Measurements from ENCODE around the gene CRB2. TPM values are rescaled to one million over a fixed set of nuclear protein-coding genes. Genes with fewer than 3 reads are reported as not detected.
A peak's percentile ranks its signal among the peaks of the same experiment; 100 is the strongest.
"Not testable (repeated sequence)": the region's sequence is repeated elsewhere in the genome, so short reads cannot be mapped to it uniquely, and the experiment has no call there.

Gene CRB2
- total RNA-seq, 2 donors from 2014 or later: 0.92 to 1.1 TPM

DNA sequence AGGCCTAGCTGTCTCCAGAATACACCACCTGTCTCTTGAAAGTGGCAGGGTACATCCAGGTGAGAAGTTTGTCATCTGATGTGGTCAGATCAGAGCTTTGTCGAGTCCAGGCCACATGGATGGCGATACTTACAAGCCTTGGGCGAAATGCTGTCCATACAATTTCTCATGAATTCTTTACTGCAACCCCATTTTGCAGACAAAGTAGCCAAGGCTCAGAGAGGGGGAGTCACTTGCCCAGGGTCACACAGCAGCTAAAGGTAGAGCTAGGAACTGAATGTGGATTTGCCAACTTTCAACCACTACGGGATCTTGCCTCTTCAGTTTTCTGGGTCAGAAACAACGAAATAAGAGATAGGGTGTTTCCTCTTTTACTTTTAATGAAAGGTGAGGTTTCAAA lies 35.2 kb downstream of the CRB2 start:
- DNase-seq: no peak
- intact Hi-C loops (cut with DNase I, micrococcal nuclease): no loop called here
- ATAC-seq: no peak

DNA sequence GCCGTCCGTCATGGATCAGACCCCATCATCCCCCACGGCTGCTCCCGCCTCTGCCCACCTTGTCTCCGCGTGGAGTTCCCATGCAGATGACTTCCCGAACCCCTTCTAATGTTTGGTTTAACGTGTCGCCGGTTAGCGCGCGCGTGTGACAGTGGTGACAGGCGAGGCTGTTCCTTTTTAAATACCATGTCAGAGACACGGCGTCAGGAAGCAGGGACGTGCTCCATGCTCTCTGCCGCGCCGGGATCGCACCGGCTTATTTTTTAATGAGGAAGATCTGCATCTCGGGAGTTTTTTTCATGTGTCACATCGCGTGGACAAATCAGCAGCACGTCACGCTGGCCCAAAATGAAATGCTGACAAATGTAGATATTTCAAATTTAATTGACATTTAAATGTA lies 35.9 kb downstream of the CRB2 start:
- intact Hi-C loops (cut with DNase I, micrococcal nuclease): no loop called here
- ATAC-seq (no peak), DNase-seq (no peak)

DNA sequence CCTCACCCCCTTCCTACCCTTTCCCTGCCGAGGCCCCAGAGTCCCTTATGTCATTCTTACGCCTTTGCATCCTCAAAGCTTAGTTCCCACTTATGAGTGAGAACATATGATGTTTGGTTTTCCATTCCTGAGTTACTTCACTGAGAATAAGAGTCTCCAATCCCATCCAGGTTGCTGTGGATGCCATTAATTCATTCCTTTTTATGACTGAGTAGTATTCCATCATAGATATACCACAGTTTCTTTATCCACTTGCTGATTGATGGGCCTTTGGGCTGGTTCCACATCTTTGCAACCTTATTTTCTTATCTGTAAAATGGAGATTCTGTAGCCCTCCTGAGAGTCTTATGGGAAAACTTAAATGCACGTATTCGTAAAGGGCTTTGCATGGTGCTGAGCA lies 36.8 kb downstream of the CRB2 start:
- no peak for DNase-seq
- intact Hi-C loops (cut with DNase I, micrococcal nuclease): no loop called here
- no peak for ATAC-seq

DNA sequence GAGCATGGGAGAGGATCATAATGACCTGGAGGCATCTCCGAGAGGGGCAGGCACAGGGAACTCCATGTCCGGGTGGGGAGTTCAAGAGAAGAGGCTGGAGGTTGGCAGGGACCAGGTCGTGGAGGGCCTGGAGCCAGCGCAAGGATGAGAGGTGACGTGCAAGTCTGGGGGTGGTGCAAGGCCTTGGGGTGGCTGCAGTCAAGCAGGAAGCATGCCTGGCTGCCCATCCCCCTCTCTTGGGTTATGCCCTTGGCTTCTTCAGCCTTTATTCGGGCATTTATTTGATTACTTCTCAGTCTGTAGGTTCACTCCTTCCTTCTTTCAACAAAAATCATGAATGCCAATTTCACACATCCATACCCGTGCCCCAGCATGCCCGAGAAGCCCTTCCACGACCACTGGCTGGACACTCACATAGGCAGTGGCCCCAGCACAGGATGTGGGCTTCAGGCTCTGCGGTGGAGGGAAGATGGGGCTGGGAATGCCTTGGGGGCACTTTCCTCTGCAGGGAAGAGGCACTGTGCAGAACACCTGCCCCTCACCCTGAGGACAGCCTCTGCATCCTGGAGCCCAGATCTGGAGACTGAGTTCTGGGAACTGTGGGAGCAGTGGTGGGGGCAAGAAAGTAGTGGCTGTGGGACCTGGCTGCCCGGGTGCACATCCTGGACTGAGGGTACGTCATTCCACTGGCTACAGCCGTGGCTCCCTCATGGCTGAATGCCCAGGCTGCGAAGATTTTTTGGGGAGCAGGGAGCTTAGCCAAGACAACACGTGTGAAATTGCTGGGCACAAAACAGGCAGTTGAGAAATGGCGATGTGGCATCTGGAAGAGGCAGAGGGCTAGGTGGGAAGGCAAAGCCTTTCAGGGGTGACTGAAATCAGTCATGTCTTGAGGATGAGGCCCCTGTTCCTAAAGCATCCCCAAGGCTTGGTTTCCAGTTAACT lies 38.6 kb downstream of the CRB2 start:
- intact Hi-C loops (cut with DNase I, micrococcal nuclease): no loop called here
- DNase-seq (no peak), ATAC-seq (no peak)

DNA sequence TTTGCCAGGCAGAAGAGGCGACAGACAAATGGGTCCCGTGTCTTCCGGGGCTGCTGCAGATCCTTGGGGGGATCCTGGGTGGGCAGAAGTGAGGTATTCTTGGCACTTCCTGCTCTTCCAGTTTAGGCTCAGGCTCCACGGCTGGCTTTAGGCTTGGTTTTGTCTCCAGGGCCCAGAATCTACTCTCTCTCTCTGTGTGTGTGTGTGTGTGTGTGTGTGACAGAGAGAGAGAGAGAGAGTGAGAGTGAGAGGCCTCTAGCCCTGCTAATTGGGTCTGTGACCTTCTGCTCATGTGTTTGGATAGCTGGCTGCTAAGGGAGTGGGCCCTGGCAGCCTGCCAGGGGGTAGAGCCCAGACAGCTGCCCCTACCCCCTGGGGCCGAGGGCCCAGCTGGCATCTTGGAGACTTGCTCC lies 39.3 kb downstream of the CRB2 start:
- DNase-seq (no peak), ATAC-seq (peak; percentile 27)
- intact Hi-C loops (cut with DNase I, micrococcal nuclease): no loop called here

DNA sequence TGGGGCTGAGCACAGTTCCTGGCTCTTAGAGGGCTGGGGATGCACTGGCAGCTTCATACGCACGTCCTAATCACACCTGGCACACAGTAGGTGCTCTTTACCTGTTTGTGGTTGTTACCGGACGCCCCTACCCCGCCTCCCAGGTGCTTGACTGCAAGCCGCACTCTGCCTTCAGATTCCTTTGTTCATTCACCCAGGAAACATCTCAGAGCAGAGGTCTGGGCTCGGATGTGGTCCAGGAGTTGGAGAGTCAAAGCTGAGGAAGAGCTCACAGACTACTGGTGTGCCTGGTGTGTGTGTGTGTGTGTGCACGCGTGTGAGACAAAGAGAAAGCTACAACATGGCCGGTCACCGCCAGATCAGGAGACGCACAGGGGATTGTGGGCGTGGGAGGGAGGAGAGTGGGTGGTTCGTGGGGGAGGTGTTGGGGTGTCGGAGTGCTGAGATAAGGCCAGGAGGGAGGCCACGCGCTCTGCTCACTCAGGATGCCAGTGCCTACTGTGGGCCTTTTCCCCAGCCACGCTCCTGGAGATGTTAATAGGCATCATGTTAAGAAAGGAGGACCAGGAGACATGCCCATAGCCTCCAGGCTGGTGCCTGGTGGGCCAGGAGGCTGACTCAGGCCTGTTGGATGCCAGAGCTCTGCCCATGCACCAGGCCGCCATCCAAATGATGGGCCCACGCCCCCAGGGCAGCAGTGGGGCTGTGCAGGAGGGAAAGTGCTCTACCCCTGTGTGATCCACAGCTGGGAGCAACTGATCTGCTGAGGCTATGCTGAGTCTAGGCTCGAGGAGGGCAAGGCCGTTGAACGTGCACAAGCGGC lies 39.9 kb downstream of the CRB2 start:
- intact Hi-C loops (cut with DNase I, micrococcal nuclease): no loop called here
- ATAC-seq: peak; percentile 8
- DNase-seq: no peak

DNA sequence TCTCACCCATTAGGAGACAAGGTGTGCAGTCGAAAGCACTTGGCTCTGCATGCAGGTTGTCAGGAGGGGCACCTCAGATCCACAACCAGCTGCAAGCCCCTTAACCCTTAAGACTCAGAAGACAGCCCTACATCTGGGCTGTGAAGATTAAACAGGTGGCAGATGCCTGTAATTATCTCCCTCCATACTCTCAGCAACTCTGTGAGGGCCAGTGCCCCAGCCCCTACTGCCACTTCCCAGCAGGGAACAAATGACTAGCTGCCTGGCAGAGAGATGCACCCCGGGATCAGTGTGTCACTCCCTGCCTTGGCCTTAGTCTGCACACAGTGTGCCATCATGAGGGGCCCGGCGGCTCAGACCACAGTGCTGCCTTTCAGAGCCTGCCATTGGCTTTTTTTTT lies 42.0 kb downstream of the CRB2 start:
- ATAC-seq (no peak), DNase-seq (no peak)
- intact Hi-C loops (cut with DNase I, micrococcal nuclease): no loop called here

DNA sequence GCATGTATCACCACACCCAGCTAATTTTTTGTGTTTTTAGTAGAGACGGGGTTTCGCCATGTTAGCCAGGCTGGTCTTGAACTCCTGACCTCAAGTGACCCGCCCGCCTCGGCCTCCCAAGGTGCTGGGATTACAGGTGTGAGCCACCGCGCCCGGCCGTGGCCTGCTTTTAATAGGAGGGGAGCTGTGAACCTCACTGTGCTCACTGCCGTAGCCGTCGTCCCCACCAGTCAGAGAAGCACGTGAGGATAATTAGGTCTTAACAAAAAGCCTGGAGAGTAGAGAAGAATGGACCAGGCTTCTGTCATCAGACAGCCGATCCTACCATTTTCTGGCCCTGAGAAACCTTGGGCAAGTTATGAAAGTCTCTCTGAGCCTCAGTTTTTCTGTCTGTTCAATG lies 42.9 kb downstream of the CRB2 start:
- ATAC-seq; DNase-seq; intact Hi-C loops (cut with DNase I, micrococcal nuclease): not testable (repeated sequence)

DNA sequence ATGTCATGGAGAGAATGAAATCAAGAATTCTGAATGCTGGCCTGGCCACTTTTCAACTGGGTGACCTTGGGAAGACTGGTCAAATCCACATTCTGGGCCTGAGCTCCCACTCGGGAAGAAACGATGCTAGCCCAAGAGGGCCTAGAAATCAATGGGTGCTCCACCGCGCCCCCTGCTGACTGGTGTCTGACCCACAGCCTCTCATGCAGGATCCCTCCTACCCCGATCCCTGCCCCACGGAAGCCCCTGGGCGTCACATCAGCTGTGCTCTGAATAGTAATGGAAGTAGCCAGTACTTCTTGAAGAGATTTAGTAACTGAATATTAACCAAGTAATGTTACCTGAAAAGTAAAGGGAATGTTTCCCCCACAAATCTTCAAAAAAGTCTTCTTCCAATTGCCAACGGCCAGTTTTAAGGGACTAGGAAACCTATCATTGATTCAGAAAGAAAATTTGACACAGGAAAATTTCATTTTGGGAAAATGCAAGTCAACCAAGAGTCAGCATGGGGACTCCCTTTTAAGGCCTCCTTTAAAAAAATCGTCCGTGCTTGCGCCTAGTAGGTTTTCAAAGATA lies 43.9 kb downstream of the CRB2 start:
- ATAC-seq: no peak
- intact Hi-C loops (cut with DNase I, micrococcal nuclease): no loop called here
- peak in 1 of 2 donors; percentile 29 for DNase-seq

DNA sequence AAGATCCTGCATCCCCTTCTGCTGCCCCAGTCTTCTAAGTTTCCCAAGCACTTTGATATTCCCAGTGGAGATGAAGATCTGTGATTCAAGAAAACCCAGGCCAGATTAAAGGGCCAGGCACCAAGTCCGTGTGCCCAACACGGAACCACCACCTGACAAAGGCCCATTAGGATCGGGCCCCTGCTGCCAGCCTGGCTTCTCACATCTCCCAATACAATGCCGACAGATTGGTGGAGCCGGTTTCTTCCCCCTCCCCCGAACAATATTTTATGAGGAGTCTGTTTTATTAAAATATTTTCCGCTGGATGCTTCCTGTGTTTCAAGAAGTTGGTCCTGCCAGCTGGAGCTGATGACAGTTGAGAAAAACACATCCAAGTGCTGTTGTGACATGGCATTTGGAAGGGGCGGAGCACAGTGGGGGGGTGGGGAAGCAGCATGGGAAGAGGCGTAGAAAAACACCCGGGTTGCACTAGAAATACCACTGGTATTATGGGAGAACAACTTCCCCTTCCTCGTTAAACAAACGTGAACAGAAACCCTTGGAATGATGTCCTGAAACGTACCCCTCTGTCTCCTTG lies 45.0 kb downstream of the CRB2 start:
- DNase-seq: no peak

DNA sequence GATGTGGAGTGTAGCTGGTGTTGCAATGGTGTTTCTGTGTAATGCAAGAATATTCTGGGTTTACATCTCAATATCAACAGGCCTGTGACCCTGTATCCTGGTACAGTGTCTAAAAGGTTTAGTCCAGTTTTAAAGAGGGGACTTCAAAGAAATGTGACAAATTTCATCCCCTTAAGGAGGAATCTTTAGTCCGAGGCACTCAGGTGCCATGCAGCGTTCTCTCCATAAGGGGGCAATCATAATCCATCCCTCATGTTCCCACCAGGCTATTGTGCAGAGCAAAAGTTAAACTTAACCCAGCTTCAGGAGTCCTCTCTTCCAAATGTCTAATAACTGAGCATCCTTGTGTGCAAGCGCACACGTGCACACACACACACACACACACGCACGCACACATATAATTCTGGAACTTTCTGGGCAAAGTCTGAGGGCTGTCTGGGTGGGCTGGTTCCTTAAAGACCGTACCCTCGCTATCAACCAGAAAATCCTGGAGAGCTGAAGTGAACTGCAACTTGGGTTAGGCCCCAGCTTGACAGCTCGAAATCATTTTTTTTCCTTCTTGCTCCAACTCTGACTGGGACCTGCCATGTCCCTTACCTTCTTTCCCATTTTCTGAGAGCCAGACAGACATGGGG lies 46.0 kb downstream of the CRB2 start:
- ATAC-seq (peak; percentile 88), DNase-seq (peak in 1 of 2 donors; percentile 31)
- intact Hi-C loops (cut with DNase I, micrococcal nuclease): no loop called here

More for the DNA sequence above, 45.0 kb downstream of the CRB2 start:
- intact Hi-C loops (cut with DNase I, micrococcal nuclease): no loop called here
- no peak for ATAC-seq

DNA sequence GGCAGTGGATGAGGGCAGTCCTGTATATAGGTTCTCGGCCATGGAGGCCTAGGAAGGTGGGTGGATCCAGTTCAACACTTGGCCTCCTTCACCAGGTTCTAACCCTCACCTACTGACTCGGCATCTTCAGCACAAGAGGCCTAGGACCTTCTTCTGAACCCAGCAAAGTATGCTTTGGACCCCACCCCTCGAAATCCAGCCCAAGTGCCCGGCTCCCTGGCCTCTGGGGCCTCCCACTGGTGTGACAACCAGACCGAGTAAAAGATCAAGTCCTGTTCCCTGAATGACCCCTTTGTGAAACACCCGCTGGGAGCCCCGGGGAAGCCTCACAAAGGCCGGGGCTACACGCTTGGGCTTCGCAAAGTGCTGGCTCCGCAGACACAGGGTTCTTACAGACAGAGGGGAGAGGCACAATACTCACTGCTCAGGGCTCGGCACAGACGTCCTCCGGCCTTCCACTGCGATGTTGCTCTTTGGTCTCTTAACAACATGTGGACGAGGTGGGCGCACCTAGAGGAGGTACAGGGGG lies 47.0 kb downstream of the CRB2 start:
- DNase-seq (no peak), ATAC-seq (no peak)
- intact Hi-C loops (cut with DNase I, micrococcal nuclease): no loop called here

DNA sequence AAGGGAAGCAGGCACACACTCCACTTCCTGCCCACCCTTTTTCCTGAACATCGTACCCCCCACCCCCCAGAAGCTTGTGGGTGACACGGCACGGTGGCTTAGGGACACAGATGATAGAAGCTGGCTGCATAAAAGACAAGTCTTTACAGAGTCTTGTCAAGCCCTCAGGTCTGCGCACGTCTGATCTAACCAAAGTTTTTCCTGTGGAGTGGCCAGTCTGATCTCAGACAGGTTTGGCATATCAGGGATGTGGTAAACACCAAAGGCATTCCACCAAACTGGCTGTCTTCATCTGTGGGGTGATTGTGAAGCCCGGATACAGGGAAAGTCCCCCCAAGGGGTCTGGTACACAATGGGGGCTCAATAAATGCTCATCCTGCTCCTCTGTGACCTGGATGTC lies 50.0 kb downstream of the CRB2 start:
- intact Hi-C loops (cut with DNase I, micrococcal nuclease): no loop called here
- DNase-seq (no peak), ATAC-seq (no peak)

DNA sequence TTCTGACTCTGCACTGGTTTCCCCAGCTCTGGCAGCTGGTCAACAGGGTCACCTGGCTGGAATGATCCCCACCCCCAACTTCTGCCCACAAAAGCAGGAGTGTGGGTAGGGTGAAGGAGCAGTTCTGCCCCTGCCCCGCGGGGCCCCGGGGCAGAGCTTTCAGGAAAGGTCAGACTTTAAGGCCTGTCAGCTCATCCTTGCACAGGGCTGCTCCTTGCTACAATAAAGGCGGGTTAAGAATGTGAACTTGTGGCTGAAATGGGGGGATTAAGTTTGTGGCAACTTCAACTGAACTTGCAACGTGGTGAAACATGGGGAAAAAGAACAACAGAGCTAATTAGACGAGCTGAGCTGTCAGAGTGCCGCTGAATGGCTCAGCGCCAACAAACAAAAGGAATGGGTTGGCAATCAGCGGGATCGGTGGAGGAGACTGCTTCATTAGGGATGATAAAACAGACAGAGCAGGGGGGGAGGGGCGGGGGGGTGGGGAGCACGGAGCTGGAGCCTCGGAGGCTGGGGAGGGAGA lies 50.8 kb downstream of the CRB2 start:
- ATAC-seq (no peak), DNase-seq (no peak)
- intact Hi-C loops (cut with DNase I, micrococcal nuclease): no loop called here

DNA sequence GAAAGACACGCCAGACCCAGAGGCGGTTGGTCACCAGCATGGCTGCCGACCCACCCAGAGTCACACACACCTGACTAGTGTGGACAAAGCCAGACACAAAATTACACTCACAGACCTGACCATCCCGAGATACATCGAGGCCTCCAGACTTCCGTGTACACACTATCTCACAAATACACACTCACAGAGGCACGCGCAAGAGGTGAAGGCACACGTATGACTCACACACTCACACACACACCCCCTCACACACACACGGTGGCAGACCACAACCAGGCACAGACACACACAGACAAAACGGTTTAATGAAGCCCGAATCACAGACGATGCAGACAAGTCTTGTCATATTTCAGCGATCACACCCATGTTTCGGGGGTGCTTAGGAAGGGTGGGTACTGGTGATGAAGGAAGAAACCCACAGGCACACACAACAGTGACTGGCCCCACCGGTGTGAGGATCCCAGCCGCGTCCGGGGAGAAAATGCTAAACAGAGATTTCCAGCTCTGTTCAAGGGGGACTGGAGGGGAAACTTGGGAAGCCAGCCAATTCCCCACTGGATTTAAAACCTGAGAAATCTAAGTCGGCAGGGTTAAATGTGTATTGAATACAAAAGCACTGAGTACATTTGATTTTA lies 51.3 kb downstream of the CRB2 start:
- intact Hi-C loops (cut with DNase I, micrococcal nuclease): no loop called here
- ATAC-seq (no peak), DNase-seq (no peak)

DNA sequence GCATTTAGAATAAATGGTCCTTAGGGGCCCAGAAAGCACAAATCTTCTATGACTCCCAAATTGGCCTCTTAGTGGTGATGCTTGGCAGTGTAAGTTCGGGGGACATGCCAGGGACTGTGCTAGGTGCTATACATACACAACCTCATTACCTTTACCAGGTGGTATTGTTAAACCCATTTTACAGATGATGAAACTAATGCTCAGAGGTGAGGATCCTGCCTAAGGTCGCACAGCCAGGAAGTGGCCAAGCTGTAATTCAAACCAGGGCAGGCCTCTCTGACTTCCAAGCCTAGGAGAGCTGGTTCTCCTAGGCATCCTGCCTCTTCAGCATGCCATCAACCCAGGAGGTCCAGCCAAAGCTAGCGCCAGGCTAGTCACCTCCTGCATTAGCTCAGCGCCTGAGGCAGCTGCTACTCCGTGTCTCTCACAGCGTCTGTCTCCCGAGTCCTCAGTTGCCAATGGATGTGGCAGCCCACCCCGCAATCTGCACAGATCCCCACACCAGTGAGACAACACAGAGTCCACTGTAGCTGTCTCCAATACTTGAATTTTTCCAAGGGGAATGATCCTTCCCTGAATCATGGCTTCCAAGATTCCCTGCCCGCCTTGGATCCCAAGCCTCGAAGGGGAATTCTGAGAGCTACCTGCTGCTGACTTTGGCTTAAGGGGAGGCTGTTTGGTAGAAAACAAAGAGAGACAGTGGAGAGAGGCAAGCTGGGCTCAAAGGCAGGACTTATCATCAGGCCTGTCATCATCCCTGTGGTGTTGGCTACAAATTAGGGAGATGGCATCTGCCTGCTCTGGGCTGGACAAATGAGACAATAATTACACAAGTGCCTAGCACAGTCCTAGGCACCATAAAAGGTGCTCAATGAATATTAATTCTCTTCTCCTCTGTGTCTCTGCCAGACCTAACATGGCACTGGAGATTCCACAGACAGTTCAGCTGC lies 52.6 kb downstream of the CRB2 start:
- DNase-seq (no peak), ATAC-seq (no peak)
- intact Hi-C loops (cut with DNase I, micrococcal nuclease): no loop called here

Data from left colon (tissue), 2 donors.